BE2C (cell line): ENCODE data around the gene HSD17B2.

Experiments used
- DNase-seq: peaks from one replicate; pipeline ENCODE4 v3.0.0-alpha.2; 2020
- H3K27me3 ChIP-seq: fragments of 250-450 bp; sonication (Bioruptor Pico); 2 replicates; pipeline ENCODE4 v1.5.1; 2020; ENCODE audit warnings: mild to moderate bottlenecking
- H3K36me3 ChIP-seq: fragments of 250-450 bp; sonication (Bioruptor Pico); 2 replicates; pipeline ENCODE4 v1.5.1; 2020; ENCODE audit warnings: mild to moderate bottlenecking
- H3K4me1 ChIP-seq: fragments of 250-450 bp; sonication (Bioruptor Pico); 2 replicates; pipeline ENCODE4 v1.5.1; 2020
- H3K4me3 ChIP-seq: 2 replicates; pipeline ENCODE4 v1.5.1; 2011; ENCODE audit warnings: low read depth, low read length
- H3K9me3 ChIP-seq: fragments of 250-450 bp; sonication (Bioruptor Pico); 2 replicates; pipeline ENCODE4 v1.5.1; 2020
- TF ChIP-seq, protein P1 (sequence below): IDR thresholded peaks from 2 replicates; pipeline ENCODE4 v1.5.1; 2012; ENCODE audit warnings: mild to moderate bottlenecking, low read depth, low read length

Gene HSD17B2

DNA sequence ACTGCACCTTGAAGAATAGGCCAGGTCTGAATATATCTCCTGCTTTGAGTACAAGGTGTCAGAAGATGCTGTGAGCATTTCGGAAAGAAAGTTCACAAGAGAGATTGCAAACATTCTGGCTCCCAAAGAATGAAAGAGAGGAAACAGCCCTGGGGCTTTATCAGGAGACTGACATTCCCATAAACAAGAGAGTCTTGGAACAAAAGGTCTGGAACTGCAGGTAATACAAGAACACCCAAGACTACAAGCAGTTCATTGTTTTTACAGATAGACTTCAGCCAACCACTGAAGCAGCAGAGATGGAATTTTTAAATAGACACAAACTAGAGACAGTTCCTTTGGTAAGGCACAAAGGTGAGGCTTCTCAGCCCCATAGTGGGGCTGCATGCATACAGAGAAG lies 14.4 kb downstream of the HSD17B2 start:
- Histone ChIP-seq H3K4me1 (no peaks in the 10 kb centered on the region), H3K36me3 (no peaks in the 10 kb centered on the region), H3K9me3 (no peaks in the 10 kb centered on the region), H3K4me3 (no peak overlapping the region), H3K27me3 (no peaks in the 10 kb centered on the region)
- TF ChIP-seq, protein P1, sequence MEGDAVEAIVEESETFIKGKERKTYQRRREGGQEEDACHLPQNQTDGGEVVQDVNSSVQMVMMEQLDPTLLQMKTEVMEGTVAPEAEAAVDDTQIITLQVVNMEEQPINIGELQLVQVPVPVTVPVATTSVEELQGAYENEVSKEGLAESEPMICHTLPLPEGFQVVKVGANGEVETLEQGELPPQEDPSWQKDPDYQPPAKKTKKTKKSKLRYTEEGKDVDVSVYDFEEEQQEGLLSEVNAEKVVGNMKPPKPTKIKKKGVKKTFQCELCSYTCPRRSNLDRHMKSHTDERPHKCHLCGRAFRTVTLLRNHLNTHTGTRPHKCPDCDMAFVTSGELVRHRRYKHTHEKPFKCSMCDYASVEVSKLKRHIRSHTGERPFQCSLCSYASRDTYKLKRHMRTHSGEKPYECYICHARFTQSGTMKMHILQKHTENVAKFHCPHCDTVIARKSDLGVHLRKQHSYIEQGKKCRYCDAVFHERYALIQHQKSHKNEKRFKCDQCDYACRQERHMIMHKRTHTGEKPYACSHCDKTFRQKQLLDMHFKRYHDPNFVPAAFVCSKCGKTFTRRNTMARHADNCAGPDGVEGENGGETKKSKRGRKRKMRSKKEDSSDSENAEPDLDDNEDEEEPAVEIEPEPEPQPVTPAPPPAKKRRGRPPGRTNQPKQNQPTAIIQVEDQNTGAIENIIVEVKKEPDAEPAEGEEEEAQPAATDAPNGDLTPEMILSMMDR, result no peak
- no peak for DNase-seq

DNA sequence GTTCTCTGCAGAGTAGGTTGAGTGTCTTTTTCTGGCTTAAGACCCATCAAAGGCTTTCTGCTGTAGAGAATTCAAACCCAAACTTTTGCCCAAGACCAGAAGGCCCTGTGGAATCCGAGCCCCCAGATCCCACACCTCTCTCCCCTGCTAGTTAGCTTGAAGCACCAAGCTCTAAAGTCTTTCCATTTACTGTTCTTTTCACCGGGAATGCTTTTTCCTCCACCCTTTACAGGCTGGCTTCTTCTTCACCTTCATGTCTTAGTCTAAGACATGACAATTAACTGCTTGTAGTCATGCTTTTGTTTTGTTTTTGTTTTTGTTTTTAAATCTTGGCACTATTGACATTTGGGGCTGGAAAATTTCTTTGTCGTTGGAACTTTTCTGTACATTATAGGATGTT lies 15.5 kb downstream of the HSD17B2 start:
- H3K4me3 ChIP-seq, result no peak overlapping the region
- H3K36me3 ChIP-seq, result no peaks in the 10 kb centered on the region
- no peak for DNase-seq
- no peaks in the 10 kb centered on the region for H3K4me1 ChIP-seq
- no peaks in the 10 kb centered on the region for H3K9me3 ChIP-seq
- TF ChIP-seq, protein P1, result no peak
- H3K27me3 ChIP-seq, result no peaks in the 10 kb centered on the region

DNA sequence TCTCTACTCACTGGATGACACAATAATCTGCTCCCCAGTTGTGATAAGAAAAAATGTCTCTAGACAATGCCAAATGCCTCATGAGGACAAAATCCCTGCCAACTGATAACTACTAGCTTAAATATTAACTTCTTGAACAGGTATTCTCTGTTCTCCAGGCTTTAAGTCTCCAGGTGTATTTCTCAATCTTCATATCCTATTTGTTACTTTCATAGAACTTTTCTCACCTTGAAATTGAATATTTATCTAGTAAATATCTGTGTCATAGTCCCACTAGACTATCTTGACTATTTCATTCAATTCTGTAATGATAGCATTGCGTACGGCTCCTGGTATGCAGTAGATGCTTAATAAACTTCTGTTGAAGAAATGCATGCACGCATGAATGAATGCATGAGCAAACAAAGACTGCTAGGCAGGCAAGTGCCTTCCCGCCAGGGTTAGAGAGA lies 15.9 kb downstream of the HSD17B2 start:
- no peaks in the 10 kb centered on the region for H3K4me1 ChIP-seq
- no peak overlapping the region for H3K4me3 ChIP-seq
- H3K9me3 ChIP-seq, result no peaks in the 10 kb centered on the region
- no peak for DNase-seq
- H3K36me3 ChIP-seq, result no peaks in the 10 kb centered on the region
- no peaks in the 10 kb centered on the region for H3K27me3 ChIP-seq
- TF ChIP-seq, protein P1, result no peak

DNA sequence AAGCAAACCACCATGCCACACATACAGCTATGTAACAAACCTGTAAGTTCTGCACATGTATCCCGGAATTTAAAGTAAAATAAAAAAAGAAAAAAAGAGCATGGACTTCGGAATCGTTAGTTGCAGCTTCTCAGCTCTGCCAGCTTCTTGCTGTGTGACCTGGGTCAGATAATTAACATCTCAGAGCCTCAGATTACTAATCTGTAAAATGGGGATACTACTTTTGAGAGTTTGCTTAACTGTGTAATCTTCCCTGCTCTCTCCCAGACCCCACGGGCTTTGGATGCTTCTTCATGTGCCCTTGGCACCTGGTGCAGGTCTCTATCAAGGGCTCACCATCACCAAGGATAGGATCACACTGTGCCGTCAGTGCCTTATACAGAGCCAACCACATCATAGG lies 16.6 kb downstream of the HSD17B2 start:
- DNase-seq, result no peak
- Histone ChIP-seq H3K27me3 (no peaks in the 10 kb centered on the region), H3K4me3 (no peak overlapping the region), H3K36me3 (no peaks in the 10 kb centered on the region), H3K4me1 (no peaks in the 10 kb centered on the region), H3K9me3 (no peaks in the 10 kb centered on the region)
- TF ChIP-seq, protein P1, result no peak

DNA sequence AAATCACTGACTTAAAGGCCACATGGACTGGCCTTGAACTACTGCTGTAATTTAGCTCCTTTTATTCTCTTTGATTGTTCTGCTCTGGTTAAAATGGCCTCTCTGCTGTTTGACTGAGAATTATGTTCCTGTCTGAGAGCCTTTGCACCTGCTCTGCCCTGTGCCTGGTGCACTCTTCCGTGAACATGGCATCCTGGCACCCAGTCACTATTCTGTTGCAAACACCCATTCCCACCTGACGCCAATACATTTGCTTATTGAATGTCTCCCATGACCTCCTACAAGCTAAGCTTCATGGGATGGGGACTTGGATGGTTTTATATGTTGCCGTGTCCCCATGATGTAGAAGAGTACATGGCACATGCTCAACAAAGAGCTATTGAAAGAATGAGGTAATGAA lies 20.1 kb downstream of the HSD17B2 start:
- Histone ChIP-seq H3K36me3 (no peaks in the 10 kb centered on the region), H3K9me3 (no peaks in the 10 kb centered on the region), H3K4me1 (no peaks in the 10 kb centered on the region), H3K4me3 (no peak overlapping the region), H3K27me3 (no peaks in the 10 kb centered on the region)
- DNase-seq, result no peak
- TF ChIP-seq, protein P1, result no peak

DNA sequence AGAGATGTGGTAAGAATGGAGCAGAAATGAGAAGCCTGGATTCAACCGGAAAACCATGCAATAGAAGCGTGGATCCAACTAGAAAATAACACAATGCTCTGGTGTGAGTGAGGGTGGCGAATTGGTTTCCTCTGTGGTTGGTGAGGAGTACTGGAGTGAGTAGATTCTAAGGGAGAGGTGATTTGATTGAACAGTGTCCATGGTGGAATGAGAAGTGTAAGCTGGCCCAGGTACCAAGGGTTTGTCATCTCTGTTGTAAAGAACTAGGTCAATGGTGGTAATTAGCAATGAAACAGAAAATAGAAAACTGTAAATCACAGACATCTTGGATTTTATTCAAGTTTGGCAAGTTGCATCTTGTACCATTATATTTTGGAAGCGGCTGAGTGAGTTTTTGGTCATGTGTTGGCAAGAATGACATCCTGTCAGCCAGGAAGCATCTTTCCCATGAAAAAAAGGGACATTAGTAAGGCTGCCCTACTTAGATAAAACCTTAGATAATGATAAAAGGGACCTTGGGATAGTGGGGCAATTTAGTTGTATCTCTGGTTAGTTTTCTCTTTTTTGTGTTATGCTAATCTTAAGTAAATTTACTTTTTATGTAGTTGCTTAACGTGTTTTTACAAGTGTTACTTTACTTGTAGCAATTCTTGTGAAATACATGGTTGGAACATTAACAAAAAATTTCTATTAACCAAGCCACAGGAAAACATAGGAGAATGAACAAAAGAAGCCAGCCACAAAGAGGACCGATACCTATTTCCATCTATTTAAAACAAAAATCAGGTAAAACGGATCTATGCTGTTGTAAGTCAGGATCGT lies 20.9 kb downstream of the HSD17B2 start:
- TF ChIP-seq, protein P1, result no peak
- Histone ChIP-seq H3K4me1 (no peaks in the 10 kb centered on the region), H3K36me3 (no peaks in the 10 kb centered on the region), H3K9me3 (no peaks in the 10 kb centered on the region), H3K27me3 (no peaks in the 10 kb centered on the region), H3K4me3 (no peak overlapping the region)
- DNase-seq, result no peak
